Amniotic epithelial cell (primary cell): ENCODE results near the gene CDKN2C.
"Not testable (repeated sequence)": the region's sequence is repeated elsewhere in the genome, so short reads cannot be mapped to it uniquely, and the experiment has no call there.

Experiments used
- DNase-seq: peaks from one replicate; pipeline ENCODE4 v3.0.0-alpha.2; 2010; ENCODE audit warnings: low read depth

The CDKN2C gene

GRCh38 chr1:50969611-50970508 is at the start of gene CDKN2C:
Gene CDKN2C, plus strand, starts transcription at chr1:50970245. Its CDS starts 124 bp downstream, at chr1:50970369.
- DNase-seq, result peak; percentile 73

DNA sequence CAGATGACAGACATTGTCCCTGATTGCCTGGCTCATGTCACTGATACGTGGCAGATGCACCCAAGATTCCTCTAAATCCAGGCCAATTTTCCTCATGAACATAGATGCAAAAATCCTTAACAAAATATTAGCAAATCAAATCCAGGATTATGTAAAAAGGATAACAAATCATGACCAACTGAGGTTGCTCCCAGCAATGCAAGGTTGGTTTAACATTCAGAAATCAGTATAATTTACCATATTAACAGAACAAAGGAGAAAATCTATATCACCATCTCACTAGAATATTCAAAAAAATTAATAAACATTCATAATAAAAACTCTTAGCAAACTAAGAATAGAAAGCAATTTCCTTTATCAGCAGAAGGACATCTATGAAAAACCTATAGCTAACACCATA is 49.6 kb upstream of the CDKN2C start:
- DNase-seq, result no peak

GRCh38 chr1:50921029-50921428 is 49.0 kb upstream of the CDKN2C start:
- no peak for DNase-seq

DNA sequence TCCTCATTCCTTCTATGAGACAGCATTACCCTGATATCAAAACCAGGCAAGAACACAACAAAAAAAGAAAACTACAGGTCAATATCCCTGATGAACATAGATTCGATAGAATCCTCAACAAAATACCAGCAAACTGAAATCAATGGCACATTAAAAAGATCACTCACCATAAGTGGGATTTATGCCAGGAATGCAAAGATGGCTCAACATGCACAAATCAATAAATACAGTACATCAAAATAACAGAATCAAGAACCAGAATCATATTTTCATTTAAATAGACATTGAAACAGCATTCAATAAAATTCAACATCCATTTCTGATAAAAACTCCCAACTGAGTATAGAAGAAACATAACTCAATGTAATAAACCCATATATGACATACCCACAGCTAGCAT is 46.5 kb upstream of the CDKN2C start:
- no peak for DNase-seq

DNA sequence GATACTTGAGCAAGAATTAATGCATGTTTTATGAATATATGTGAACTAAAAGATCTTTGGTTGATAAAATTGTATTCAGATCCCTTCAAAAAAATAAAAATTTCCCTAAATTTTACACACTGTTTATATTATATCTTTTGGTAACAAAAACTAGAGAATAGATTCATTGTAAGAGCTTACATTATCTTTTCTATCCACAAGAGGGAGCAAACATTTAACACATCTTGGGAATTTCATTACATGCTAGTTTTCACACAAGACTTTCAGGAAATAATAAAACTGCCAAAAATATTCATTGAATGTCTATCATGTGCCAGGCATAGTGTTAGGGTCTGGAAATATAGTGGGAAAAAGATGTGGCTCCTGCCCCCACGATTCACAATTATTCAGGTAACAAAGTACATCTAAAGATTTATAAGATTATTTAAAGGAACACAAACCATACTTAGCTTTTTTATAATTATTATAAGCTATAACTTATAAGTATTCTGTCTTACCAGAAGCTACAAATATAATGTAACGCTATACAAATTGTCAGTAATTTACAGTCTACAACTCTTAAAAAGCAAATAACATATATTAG is 40.6 kb upstream of the CDKN2C start:
- DNase-seq, result peak; percentile 52

GRCh38 chr1:50930193-50930592 is 39.9 kb upstream of the CDKN2C start:
- no peak for DNase-seq

GRCh38 chr1:50930965-50931737 is 38.9 kb upstream of the CDKN2C start:
- DNase-seq, result peak; percentile 39

GRCh38 chr1:50932043-50932442 is 38.0 kb upstream of the CDKN2C start:
- DNase-seq, result not testable (repeated sequence)

- not testable (repeated sequence) for DNase-seq
These were observed 36.3 kb upstream of the CDKN2C start for GRCh38 chr1:50933770-50934169.

DNA sequence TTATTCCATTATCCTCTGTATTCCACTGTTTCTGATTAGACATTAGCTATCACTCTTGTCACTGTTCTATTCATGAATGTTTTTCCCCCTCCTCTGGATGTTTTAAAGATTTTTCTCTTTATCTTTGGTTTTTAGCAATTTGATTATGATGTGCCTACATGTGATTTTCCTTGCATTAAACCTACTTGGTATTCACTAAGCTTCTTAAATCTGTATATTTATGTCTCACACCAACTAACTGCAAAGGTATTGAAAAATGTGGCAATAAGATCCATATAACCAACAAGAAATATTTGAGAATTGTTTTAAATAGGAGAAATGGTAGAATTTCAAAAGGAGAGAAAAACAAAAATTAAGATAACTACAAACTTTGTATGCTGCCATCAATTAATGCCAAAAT is 35.2 kb upstream of the CDKN2C start:
- no peak for DNase-seq

DNA sequence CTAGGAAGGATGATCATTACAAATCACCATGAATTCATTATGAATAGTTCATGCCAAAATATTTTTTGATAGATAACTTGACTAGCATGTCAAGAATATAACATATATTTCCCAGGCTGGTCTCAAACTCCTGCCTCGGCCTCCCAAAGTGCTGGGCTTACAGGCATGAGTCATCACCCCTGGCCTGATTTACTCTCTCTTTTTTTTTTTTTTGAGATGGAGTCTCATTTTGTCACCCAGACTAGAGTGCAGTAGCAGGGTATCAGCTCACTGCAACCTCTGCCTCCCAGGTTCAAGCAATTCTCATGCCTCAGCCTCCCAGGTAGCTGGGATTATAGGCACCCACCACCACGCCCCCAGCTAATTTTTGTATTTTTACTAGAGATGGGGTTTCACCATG is 34.8 kb upstream of the CDKN2C start:
- DNase-seq, result not testable (repeated sequence)

GRCh38 chr1:50936321-50936720 is 33.7 kb upstream of the CDKN2C start:
- DNase-seq, result peak; percentile 30

GRCh38 chr1:50940291-50940690 is 29.8 kb upstream of the CDKN2C start:
- no peak for DNase-seq

- no peak for DNase-seq
These were observed 27.7 kb upstream of the CDKN2C start for GRCh38 chr1:50942334-50942733.

DNA sequence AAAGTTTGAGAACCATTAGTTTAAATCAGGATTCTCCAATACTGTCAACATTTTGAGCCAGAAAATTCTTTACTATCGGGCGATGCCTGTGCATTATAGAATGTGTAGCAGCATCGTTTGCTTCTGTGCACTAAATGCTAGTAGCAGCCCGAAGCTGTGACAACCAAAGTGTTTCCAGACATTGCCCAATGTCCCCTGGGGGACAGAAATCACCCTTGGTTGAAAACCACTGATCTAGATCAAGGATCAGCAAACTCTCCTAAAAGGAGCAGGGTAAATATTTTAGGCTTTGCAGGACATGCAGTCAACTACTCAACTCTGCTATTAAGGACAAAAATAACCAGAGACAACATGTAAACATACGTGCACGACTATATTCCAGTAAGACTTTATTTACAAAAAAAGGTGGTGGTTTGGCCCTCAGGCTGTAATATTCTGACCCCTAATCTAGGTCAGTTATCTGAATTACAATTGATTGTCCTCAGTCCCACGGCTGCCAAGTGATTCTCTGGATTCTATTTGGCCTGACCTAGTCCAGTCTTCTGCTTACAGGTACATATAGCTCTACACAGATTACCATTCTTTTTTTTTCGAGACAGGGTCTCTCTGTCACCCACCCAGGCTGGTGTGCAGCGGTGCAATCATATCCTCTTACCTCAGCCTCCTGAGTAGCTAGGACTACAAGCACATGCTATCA is 20.6 kb upstream of the CDKN2C start:
- no peak for DNase-seq

DNA sequence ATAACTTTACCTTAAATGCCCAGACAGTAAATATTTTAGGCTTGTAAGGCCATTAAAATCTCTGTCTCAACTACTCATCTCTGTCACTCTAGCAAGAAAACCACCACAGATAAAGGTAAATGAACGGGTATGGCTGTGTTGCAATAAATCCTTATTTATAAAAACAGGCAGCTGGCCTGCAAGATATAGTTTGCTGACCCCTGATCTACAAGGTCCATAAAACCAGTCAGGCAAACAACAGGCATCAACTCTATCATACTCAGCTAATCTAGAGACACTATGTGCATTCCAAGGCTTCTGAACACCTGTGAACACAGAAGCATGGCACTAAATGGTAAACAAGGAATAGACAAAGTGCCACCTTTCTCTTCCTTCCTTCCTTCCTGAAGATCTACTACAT is 19.6 kb upstream of the CDKN2C start:
- no peak for DNase-seq

GRCh38 chr1:50952566-50952965 is 17.5 kb upstream of the CDKN2C start:
- not testable (repeated sequence) for DNase-seq

DNA sequence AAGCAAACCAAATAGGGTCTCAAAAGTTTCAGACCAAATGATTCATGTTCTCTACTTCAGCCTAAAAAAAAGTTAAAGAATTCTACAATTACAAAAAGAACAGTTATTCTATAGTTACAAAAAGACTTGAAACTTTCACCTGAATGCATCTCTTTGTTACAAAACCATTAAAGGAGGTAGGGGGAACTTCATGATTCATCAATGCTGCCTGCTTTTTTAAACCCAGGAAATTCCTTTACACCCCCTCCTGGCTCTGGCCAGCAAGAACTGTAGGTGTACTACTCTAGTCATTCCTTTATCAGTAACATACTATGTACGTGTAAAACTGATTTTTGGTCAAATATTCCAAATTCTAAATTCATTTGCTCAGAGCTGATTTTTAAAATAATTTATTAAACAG is 14.9 kb upstream of the CDKN2C start:
- no peak for DNase-seq

DNA sequence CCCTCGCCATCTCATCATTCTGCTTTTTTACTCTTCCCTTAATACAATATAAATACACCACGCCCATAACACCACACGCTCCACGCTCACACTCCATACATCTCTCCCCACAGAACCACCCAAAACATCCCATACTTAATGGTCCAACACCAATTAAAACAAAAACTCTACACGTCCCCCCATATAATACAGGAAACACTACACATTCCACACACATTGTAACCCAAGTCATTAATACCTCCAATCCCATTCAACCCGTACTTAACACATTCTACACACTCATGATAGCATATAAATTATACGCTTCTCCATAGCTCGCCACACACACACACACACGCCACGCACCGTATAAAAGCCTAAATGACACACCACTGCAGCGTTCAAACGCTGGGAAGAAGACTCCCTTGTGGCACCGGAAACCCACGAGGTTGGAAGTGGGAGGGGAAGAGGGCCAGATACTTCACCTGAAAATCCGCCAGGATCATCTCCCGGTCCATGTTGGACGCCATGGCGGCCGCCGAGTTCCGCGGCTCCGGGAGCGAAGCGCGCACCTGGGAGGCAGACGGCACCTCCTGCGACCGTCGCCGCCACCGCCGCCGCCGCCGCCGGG is 10.6 kb upstream of the CDKN2C start:
- peak; percentile 37 for DNase-seq

GRCh38 chr1:50959913-50960844 is 9.9 kb upstream of the CDKN2C start, which contains the start of gene FAF1:
Gene FAF1, minus strand, starts transcription at chr1:50960267. Its CDS starts 456 bp downstream, at chr1:50959811.
- DNase-seq, result peak; percentile 93
